Mucosa of descending colon (tissue), 3 donors: Measurements from ENCODE around the gene RUNX3. TPM values are rescaled to one million over a fixed set of nuclear protein-coding genes. Genes with fewer than 3 reads are reported as not detected.
"Not testable (repeated sequence)": the region's sequence is repeated elsewhere in the genome, so short reads cannot be mapped to it uniquely, and the experiment has no call there.

ENCODE experiments used
- ATAC-seq: fragments of 200-7000 bp; cut with Tn5 transposase; one replicate; pipeline ENCODE4 v1.9.1; 2020; ENCODE audit warnings: mild to moderate bottlenecking, moderate library complexity
- DNase-seq, 3 donors: peaks; one replicate each; pipeline ENCODE4 v3.0.0-alpha.2; 2020
- H3K36me3 ChIP-seq: fragments of 200-600 bp; one replicate; pipeline ENCODE4 v1.8.0; 2021; ENCODE audit warnings: low read depth, mild to moderate bottlenecking
- H3K4me1 ChIP-seq: fragments of 200-600 bp; one replicate; pipeline ENCODE4 v1.8.0; 2021; ENCODE audit warnings: low read depth, mild to moderate bottlenecking
- H3K4me3 ChIP-seq: fragments of 200-600 bp; one replicate; pipeline ENCODE4 v1.8.0; 2021; ENCODE audit warnings: mild to moderate bottlenecking
- H3K9me3 ChIP-seq: fragments of 200-600 bp; one replicate; pipeline ENCODE4 v1.8.0; 2021; ENCODE audit warnings: mild to moderate bottlenecking
- intact Hi-C, 2 donors: fragments of 100-400 bp; cut with DNase I in 1 of 2; cut with micrococcal nuclease in 1 of 2; formaldehyde crosslinking; loops; one replicate each; pipeline versions ENCODE4 v1.11.0 to v1.11.1; 2022; cut with DNase I, micrococcal nuclease
- total RNA-seq, 3 donors: library from RNA; stranded (reverse); fragmentation: NEBNext Ultra II Directional in 2 of 3; extraction: Animal tissue kit (Norgen Biotek cat#: 25700) in 2 of 3; gene quantifications; one replicate each; pipeline versions ENCODE4 v1.2.1 to v1.2.4, GENCODE V29; 2021 to 2023
- TF ChIP-seq, protein P1 (sequence below): fragments of 200-600 bp; IDR thresholded peaks from one replicate; pipeline ENCODE4 v1.8.0; 2022; ENCODE audit warnings: antibody characterized with exemption, mild to moderate bottlenecking
- donor health status: DM: no; HTN: no; CAD: no; lungs with moderate emphysema.
- donor health status: DM: no; HTN: no; CAD: no.
- donor health status: DM: no; HTN: yes; CAD: no.

RUNX3 gene
- total RNA-seq, 3 donors from 2014 or later = 3.2 to 6.1 (median 5.0) TPM

DNA sequence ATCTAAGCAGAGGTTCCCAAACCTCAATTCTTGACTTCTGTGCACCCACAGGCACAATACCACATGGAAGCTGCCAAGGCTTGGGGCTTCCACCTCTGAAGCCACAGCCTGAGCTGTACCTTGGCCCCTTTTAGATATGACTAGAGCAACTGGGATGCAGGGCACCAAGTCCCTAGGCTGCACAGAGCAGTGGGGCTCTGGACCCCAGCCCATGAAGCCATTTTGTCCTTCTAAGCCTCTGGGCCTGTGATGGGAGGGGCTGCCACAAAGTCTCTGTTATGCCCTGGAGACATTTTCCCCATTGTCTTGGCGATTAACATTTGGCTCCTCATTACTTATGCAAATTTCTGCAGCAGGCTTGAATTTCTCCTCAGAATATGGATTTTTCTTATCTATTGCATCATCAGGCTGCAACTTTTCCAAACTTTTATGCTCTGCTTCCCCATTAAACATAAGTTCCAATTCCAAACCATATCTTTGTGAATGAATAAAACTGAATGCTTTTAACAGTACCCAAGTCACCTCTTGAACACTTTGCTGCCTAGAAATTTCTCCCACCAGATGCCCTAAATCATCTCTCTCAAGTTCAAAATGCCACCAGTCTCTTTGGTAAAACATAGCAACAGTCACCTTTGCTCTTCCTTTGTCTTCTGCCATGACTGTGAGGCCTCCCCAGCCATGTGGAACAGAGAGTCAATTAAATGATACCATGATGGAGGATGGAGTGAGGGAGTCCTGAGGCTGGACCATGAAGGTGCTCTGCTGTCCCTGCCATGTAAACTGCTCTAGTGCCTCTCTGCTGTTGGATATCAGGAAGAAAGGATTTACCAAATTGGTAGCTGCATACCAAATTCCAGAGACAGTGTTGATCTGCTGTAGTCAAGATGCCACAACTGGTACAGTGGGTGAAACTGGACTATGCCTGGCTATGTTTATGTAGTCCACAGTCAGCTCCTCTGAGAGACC, 37.6 kb downstream of the RUNX3 start:
- H3K9me3 ChIP-seq = peaks cover 9% of the 10 kb centered on the region
- ATAC-seq (no peak), DNase-seq (peak in 2 of 3 donors; percentile 17 to 23)
- H3K4me1 ChIP-seq = peaks cover 8% of the 10 kb centered on the region
- intact Hi-C loops = no loop called here
- no peaks in the 10 kb centered on the region for H3K36me3 ChIP-seq
- TF ChIP-seq, protein P1, sequence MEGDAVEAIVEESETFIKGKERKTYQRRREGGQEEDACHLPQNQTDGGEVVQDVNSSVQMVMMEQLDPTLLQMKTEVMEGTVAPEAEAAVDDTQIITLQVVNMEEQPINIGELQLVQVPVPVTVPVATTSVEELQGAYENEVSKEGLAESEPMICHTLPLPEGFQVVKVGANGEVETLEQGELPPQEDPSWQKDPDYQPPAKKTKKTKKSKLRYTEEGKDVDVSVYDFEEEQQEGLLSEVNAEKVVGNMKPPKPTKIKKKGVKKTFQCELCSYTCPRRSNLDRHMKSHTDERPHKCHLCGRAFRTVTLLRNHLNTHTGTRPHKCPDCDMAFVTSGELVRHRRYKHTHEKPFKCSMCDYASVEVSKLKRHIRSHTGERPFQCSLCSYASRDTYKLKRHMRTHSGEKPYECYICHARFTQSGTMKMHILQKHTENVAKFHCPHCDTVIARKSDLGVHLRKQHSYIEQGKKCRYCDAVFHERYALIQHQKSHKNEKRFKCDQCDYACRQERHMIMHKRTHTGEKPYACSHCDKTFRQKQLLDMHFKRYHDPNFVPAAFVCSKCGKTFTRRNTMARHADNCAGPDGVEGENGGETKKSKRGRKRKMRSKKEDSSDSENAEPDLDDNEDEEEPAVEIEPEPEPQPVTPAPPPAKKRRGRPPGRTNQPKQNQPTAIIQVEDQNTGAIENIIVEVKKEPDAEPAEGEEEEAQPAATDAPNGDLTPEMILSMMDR = no peak
- no peak overlapping the region for H3K4me3 ChIP-seq

GRCh38 chr1:24891367-24891766, 38.7 kb downstream of the RUNX3 start:
- peak; percentile 10 for ATAC-seq

GRCh38 chr1:24890887-24891286, 39.2 kb downstream of the RUNX3 start:
- intact Hi-C loops = no loop called here
- Histone ChIP-seq H3K9me3 (peaks cover 9% of the 10 kb centered on the region), H3K4me3 (no peak overlapping the region), H3K36me3 (no peaks in the 10 kb centered on the region), H3K4me1 (peaks cover 11% of the 10 kb centered on the region)
- TF ChIP-seq, protein P1 = no peak
- ATAC-seq = no peak
- peak in 2 of 3 donors; percentile 14 to 51 for DNase-seq

More at GRCh38 chr1:24891367-24891766, 38.7 kb downstream of the RUNX3 start:
- DNase-seq, intact Hi-C loops, H3K9me3 ChIP-seq, H3K36me3 ChIP-seq, H3K4me1 ChIP-seq, H3K4me3 ChIP-seq: not testable (repeated sequence)

DNA sequence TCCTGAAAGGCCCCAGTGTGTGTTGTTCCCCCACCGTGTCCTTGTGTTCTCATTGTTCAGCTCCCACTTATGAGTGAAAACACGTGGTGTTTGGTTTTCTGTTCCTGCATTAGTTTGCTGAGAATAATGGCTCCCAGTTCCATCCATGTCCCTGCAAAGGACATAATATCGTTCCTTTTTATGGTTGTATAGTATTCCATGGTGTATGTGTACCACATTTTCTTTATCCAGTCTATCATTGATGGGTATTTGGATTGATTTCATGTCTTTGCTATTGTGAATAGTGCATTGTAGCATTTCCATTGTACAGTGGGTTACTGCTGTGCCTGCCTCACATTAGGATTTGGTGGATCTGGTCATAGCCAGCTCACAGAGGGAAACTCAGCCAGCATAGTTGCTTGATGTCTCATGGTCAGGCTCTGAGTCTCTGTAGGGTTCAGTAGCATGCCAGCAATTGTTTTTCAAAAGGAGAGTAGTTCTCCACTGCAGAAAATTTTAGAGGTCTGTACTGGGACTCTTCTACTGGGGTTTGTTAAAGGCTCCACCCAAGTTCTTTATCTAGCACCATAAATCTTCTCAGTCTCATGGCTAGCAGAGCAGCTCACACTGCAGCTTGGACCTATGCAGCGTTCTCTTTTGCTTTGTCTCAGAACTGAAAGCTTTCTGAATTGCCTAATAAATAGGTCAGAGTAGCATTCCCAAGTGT, 41.0 kb downstream of the RUNX3 start:
- H3K4me3 ChIP-seq = no peak overlapping the region
- H3K4me1 ChIP-seq = peaks cover 11% of the 10 kb centered on the region
- intact Hi-C loops = no loop called here
- no peak for DNase-seq
- H3K9me3 ChIP-seq = peaks cover 9% of the 10 kb centered on the region
- H3K36me3 ChIP-seq = no peaks in the 10 kb centered on the region
- TF ChIP-seq, protein P1 = no peak
- ATAC-seq = no peak

DNA sequence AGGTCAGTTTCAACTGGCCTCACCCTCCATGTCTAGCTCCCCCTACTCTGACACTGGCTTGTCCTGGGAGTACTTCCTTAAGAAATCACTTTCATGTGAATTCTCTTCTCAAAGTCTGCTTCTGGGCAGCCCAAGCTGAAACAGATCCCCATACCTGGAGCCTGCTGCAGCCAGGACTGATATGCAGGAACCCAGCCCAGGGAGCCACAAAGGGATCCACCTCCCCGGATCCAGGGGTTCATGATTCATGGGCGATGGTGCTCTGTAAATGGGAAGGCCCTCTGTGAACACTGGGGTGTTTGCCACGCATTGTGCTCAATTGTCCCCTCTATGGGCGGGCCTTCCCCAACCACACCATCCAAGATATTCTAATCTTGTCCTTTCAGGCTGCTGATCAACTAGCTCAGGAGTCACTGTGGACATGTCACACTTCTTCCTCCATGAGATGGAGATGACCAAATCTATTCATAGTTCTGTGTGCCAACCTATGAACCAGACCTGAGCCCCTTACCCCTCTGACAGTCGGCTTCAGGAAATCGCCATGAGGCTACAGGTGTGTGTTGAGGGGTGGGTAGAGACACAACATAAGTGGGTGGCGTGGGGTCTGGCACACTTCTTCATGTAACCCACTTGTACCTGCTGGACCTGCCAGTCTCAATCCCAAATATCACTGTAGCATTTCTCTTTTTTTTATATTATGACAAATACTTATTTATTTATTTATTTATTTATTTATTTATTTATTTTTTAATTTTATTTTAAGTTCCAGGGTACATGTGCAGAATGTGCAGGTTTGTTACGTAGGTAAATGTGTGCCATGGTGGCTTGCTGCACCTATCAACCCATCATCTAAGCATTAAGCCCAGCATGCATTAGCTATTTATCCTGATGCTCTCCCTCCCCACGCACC, 41.8 kb downstream of the RUNX3 start:
- Histone ChIP-seq H3K9me3 (peaks cover 9% of the 10 kb centered on the region), H3K36me3 (no peaks in the 10 kb centered on the region), H3K4me3 (no peak overlapping the region), H3K4me1 (peaks cover 7% of the 10 kb centered on the region)
- DNase-seq (peak in 1 of 3 donors; percentile 10), ATAC-seq (no peak)
- intact Hi-C loops = no loop called here
- TF ChIP-seq, protein P1 = no peak
